Transverse colon (tissue), 4 donors: ENCODE measurements around the gene DDRGK1.

Source experiments
- POLR2A ChIP-seq: fragments of 450-650 bp; IDR thresholded peaks from one replicate; pipeline ENCODE4 v1.6.1; 2016; ENCODE audit warnings: antibody characterized with exemption, mild to moderate bottlenecking, moderate library complexity
- POLR2AphosphoS5 ChIP-seq, 3 donors: sonication (generic); formaldehyde crosslinking; IDR thresholded peaks; one replicate each; pipeline ENCODE4 v1.6.1; 2016; ENCODE audit warnings: antibody characterized with exemption in 3 of 3
- TF ChIP-seq, protein P1 (sequence below), 5 experiments: fragments of 200-600 bp in 3 of 5; fragments of 450-650 bp in 2 of 5; sonication (generic) in 3 of 5; IDR thresholded peaks; 1 replicate in 2 of 5; 2 replicates in 3 of 5; pipeline ENCODE4 v1.5.1; 2016 to 2017; ENCODE audit warnings: antibody characterized with exemption in 5 of 5, inconsistent platforms in 3 of 5, mild to moderate bottlenecking in 2 of 5, moderate library complexity in 1 of 5

DNA sequence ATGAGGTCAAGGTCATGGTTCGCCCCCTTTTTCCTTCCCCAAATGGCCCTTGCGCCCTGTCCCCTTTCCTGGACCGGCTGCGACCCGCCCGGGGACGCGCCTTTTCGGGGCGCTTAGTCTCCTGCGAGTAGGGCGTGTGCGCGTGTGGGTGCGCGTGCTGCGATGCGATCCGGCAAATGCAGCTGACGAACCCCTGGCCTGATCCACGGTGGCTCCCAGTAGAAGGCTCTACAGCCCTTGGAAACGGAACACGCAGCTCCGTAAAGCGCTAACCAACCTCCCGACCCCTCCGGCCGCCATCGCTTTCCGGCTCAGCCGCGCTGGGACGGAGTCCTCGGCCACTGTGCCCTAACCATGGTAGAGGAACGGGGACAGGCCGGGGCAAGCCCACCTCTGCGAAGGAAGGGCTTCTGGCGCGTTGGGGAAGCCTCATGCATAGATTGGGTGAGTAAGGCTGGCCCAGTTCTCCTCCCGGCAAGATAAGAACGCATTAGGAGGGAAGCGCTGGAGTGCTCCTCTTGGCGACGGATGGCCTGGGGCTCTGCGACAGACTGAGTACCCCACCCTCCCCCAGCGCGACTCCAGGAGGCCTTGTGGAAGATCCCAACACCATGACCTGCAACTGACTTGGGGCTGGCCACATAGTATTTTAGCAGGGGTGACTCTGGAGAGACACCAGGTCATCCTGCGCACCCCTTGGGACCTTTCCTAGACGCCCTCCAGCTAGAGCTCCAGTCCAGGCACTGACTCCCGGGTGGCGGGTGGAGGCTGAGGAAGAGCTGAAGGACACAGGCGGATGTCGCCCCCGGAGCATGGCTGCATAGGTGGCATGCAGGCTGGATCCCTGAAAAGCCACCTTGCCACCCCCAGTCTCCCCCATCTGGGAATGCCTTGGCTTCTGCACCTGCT is 35.6 kb upstream of the DDRGK1 start:
- TF ChIP-seq, protein P1, sequence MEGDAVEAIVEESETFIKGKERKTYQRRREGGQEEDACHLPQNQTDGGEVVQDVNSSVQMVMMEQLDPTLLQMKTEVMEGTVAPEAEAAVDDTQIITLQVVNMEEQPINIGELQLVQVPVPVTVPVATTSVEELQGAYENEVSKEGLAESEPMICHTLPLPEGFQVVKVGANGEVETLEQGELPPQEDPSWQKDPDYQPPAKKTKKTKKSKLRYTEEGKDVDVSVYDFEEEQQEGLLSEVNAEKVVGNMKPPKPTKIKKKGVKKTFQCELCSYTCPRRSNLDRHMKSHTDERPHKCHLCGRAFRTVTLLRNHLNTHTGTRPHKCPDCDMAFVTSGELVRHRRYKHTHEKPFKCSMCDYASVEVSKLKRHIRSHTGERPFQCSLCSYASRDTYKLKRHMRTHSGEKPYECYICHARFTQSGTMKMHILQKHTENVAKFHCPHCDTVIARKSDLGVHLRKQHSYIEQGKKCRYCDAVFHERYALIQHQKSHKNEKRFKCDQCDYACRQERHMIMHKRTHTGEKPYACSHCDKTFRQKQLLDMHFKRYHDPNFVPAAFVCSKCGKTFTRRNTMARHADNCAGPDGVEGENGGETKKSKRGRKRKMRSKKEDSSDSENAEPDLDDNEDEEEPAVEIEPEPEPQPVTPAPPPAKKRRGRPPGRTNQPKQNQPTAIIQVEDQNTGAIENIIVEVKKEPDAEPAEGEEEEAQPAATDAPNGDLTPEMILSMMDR (IDR thresholded peaks at IDR 0.05), result no peak
- no peak for TF ChIP-seq POLR2AphosphoS5 (IDR thresholded peaks at IDR 0.05)
- TF ChIP-seq POLR2A, result no peak
